Measurements from ENCODE around the gene MORN3. TPM values are rescaled to one million over a fixed set of nuclear protein-coding genes. Genes with fewer than 3 reads are reported as not detected.
A peak's percentile ranks its signal among the peaks of the same experiment; 100 is the strongest.

Gene MORN3
- total and polyA plus RNA-seq, 9 of the 15 experiments (the other 6 are each of a cell fraction or from before 2014, with no cell fraction given), result 0.09 to 0.27 (median 0.20) TPM

- TF ChIP-seq ZNF407 (IDR thresholded peaks at IDR 0.05; ENCODE audit: low read depth) (peak; percentile 27; the same call in 1 of the 2 replicates), MEIS2 (IDR thresholded peaks at IDR 0.05; ENCODE audit: partially characterized antibody) (peak; percentile 9), ZNF318 (IDR thresholded peaks at IDR 0.05; ENCODE audit: borderline replicate concordance in 1 of 2, low read depth in 1 of 2) (0 out of 4 replicates have a peak, but pooled peaks of 1 of the 2 experiments have one; percentile 40), AFF1 (IDR thresholded peaks at IDR 0.05; ENCODE audit: low read depth in 1 of 2, partially characterized antibody in 2 of 2) (peak in 1 of 2 experiments; percentile 31)
Observed at GRCh38 chr12:121711361-121712189, 42.1 kb upstream of the MORN3 start (continued).
